AG20443 (cell line): ENCODE results near the gene SRMS.
A peak's percentile ranks its signal among the peaks of the same experiment; 100 is the strongest.

Experiments used
- DNase-seq: peaks from one replicate; pipeline ENCODE4 v3.0.0; 2012; ENCODE audit warnings: low spot score, mixed read lengths

SRMS gene

DNA sequence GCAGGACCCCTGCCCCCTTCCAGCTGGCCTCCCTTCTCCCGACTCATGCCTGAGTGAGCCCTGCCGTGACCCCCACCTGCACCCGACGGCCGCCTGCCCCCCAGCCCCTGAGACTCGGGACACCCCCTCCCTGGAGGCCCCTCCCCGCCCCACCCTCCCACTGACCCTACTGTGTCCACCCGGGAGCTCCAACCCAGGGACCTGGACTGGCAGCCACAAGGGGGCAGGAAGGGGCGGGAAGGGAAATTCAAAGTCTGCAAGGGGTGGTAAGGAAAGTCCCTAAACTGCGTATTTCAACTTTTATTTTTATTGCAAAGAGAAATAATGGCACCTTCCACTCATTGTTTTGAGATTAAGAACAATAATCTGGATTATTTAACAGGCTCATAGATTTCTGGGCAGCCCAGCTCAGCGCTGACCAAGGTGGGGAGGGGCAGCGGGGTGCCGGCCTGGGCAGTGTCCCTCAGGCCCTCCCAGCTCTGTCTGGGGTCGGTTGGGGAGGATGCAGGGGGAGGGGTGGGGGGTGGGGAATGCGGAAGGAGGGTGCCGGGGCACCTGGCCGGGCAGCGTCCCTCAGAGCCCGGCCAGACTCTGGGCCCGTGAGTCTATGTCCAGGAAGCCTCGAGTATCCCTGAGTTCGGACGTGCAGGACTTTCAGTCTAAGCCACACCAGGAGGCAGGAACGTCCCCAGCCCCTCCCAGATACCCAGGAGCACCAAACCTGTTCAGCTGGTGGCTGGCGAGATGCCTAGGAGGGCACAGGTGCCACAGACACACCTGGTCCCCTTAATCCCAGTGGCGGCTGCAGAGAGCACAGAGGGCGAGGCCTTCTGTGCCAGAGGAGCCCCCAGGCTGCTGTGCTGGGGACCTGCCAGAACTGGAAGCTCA lies 9.1 kb downstream of the SRMS start:
- DNase-seq: no peak

DNA sequence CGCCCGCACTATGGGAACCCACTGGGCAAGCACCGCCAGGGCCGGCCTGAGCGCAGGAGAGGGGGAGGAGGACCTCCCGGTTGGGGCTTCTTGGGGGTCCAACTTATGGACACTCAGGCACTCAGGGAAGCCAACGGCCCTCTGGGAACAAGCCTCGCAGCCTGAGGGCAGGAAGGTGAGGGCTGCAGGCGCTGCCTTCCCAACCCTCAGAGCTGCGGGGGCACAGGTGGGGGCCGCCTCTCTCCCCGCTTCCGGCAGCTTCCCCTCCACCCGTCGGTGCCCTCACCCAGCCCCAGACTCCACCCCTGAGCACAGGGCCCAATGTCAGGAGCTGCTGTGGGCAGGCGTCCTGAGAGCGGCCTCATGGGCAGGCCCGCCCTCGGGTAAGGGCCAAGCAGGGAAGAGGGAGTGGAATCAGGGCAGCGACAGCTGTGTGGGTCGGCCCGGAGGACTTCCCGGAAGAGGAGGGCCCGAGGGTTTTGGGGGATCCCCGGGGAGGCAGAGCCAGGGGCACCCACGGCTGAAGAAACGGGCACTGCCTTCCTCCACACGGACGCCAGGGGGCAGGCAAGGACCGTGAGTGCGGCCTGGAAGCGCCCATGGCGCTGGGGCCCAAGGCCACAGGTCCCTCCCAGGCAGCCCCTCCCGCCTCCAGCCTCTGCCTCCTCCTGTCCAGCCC lies 9.9 kb downstream of the SRMS start:
- DNase-seq: peak; percentile 94

DNA sequence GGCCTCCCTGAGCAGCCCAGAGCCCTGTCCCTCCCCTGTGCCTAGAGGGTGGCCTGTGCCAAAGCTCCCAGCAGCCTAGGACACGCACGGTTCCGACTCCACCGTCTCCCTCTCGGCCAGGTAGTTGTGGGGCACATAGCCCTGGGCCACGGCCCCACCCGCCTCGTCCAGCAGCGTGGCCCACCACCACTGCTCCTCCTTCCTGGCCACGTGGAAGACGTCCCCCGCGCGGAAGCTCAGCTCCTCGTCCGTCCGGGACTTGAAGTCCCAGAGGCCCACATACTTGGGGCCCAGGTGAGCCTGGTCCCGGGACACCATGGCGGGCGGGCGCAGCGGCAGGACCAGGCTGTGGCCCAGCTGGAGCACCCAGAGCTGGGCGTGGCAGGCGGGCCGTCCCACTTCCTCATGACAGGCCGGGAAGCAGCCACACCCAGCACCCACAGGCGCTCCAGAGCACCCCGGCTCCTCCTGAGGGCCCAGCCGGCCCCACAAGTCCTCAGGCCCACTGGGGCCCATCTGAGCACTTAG lies 10.5 kb downstream of the SRMS start, which contains the start of gene PTK6:
TSS of gene PTK6 (minus strand) at position 380 of the 528 bp plus-strand sequence. CDS start at position 318, 62 bp downstream.
- DNase-seq: no peak

DNA sequence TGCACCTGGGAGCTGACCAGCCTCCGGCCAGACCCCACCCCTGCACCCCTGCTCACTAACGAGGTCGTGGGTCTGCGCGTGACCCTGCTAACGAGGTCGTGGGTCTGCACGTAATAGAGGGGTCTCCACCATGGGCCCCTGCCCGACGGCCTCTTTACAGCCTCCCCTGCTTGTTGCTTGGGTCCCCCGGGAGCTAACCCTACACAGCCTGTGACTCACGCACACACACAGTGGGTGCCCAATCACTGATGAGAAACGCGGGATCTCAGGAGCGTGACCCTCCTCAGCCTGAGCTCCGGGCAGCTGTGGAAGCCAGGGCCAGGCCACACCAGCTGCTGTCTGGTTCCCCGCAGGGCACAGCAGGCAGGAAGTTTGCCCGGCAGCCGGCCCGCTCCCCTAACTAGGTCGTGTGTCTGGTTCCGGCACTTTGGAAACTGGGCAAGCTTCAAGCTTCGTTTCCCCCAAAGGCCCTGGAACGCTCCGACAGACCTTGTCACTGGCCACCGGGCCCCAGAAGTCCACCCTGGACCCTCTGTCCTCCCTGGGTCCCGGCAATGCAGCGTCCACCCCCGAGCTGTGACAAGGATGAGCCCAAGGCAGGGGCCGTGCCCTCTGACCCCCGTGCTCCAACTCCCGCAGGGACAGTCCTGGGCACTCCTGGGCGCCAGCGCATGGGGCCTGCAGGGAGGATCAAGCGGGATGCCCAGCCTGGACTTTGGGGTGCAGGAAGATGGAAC lies 11.1 kb downstream of the SRMS start:
- DNase-seq: peak; percentile 62

DNA sequence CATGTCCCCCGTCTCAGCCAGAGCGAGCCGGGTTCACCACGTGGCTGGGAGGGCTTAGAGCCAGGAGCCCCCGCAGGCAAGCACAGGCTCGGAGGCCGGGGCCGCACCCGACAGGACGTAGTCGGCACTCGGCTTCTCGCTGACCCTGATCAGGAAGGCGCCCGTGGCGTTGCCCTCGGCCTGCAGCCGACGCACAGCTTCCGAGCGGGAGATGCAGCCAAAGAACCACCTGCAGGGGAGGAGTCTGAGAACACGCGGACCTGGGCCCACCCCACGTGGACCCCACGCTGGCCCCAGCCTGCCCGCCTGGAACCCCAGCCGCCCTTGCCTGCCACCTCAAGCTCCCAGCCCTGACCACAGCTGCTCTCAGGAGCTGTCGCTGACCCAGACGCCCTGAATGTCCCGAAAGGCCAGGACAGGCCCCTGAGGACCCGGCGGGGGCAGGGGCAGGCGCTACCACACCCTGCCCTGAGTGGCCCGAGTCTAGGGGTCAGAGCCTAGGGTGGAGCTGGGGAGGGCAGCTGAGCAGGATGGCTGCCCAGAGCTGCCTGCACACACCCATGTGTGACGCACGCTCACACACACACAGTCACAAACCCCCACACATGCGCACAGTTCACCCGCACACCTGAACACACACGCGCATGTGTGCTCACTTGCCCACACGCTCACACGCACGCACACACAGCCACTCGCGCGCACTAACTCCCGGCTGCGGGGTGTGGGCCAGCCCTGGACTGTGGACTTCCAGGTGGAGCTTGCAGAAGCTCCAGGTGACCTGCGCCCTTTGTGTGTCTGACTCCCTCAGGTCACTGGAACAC lies 12.5 kb downstream of the SRMS start:
- peak; percentile 72 for DNase-seq

DNA sequence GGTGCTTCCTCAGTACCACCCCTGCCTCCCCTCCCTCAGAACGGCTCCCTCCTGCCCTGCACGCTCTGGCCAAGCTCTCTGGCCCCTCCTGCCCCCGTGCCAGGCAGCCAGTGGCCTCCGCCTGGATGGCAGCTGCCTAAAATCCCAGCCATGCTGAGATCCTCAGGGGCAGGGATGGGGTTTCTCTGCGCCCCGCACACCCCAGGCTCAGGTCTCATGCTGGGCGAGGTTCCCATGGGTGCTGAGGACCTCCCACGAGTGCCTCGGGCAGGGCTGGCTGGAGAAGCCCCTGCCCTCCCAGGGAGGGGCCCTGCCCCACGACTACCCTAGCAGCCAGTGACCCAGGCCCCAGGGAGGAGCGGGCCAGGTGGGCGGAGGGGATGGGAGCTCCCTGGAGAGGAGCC lies 13.1 kb downstream of the SRMS start:
- no peak for DNase-seq

DNA sequence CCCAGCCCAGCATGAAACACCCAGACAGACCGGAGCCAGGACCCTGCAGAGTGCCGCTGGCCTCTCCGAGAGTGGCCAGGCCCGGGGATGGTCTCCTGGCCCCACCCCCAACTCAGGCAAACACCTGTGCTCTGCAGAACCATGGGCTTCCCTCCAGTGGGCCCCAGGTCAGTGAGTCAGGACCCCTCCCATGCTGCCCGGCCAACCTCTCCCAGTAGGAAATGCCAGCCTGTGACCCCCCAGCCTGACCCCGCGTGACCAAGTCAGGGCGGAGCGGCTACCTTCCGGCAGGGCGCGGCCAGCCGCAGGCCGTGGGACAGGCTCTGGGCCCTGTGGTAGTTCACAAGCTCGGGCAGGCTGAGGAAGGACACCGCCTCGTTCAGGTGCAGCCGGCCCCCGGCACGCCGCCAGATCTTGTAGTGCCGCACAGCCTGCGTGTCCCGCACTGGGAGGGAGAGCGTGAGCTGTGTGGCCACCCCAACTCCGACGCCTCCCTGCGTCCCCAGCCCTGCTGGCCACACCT lies 13.6 kb downstream of the SRMS start:
- DNase-seq: no peak

DNA sequence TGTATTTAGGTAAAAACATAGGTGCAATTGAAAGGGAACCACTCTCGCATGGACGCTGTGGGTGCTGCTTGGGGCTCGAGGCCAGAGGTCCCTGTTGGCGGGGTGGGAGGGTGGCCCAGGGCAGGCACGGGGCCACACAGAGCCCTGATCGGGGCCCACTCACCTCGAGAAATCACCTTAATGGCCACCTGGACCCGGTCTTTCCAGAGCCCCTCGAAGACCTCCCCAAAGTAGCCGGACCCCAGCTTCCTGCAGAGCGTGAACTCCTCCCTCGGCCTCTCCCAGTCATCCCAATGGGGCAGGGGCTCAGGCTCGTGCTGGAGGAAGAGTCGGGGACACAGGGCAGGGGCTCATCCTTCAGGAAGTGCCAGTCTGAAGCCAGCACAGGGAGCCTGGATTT lies 14.2 kb downstream of the SRMS start:
- no peak for DNase-seq

DNA sequence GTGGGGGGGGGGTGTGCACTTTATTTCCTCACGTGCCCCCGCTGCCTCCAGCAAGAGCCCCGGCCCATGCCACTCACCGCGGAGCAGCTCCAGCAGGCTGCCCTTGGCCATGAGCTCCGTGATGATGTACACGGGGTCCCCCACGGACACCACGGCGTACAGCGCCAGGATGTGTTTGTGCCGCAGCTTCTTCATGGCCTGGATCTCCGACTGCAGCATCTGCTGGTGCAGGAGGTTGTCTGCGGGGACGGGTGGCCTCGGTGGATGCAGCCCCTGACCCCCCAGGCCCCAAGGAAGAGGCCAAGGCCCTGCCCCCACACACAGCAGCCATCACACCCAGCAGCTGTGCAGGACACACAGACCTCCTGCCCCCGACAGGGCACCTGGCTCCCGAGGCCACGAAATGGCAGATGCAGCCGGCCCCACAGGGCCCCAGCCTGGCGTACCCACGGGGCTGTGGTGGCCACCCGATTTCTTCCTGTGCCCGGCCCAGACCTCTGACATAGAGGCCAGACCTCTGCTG lies 15.0 kb downstream of the SRMS start:
- no peak for DNase-seq

DNA sequence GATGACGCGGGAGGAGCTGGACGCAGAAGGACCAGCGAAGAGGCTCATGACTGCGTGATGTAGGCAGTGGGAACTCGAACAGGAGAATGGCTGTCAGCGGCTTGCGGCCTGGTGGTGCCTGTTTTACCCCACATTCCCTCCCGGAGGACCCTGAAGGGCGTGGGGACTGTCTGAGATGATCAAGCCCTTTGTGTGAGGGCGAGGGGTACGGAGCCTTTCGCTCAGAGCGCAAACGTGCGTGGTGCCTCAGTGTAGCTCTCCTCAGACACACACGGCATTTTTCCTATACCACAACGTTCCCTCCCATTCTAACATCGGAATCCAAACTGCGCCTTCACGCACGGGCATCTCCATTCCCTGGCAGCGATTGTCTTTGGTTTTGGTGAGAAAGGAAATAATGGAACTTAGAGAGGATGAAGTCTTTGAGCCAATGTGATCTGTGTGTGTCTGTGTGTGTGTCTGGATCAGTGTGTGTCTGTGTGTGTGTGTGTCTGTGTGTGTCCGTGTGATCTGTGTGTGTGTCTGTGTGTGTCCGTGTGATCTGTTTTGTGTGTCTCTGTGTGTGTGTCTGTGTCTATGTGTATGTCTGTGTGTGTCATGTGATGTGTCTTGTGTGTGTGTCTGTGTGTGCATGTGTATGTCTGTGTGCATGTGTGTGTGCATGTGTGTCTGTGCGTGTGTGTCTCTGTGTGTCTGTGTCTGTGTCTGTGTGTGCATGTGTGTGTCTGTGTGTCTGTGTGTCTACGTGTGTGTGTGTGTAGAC lies 15.7 kb downstream of the SRMS start:
- DNase-seq: no peak

DNA sequence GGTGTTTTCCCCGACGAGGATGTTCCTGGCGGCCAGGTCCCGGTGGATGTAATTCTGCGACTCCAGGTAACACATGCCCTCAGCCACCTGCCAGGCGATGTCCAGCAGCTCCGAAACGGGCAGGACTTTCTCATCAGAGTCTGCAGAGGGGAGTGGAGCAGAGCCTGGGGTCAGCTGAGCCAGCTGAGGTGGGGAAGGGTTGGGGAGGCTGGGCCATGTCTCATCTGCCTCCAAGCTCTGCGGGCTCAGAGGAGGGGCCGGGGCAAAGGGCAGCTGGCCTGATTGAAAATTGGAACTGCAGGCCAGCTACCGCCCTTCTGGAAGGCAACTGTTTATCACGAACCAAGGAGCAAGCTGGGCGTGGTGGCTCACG lies 16.8 kb downstream of the SRMS start:
- DNase-seq: no peak

DNA sequence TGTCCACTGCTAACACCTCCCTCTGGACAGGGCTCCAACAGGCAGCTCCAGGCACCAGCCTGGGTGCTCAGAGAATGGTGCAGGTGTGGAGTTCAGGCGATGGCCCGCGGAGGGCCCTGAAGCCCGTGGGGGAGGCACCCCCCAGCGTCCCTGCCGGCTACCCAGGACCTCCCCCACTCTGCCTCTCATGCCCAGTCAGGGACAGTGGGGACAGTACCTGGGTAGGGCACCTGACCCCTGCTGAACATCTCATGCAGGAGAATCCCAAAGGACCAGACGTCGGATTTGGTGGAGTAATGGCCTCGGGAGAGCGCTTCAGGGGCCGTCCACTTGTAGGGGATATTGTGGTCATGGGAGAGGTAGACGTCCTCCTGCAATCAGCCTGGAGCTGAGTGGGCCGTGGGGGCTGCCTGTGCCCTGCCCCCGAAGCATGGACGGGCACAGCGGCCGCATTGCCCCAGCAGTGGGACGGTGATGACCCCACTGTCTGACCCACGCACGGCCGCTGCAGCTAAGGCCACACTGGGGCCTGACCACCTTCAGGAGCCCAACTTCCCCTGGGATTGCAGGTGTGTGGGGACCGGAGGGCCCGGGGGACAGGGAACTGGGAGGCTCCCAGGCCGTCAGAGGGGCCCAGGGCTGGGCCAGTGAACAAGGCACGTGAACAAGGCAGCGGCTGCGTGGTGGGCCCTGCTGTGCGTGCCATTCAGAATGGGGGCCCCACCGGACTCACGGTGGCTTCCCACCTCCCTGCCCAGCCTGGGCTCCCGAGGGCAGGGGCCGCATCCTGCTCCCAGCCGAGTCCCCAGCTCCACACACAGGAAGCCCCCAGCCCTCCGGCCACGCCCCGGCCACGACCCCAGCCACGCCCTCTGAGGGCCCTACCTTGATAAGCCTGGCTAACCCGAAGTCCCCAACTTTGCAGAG lies 17.4 kb downstream of the SRMS start:
- DNase-seq: no peak

DNA sequence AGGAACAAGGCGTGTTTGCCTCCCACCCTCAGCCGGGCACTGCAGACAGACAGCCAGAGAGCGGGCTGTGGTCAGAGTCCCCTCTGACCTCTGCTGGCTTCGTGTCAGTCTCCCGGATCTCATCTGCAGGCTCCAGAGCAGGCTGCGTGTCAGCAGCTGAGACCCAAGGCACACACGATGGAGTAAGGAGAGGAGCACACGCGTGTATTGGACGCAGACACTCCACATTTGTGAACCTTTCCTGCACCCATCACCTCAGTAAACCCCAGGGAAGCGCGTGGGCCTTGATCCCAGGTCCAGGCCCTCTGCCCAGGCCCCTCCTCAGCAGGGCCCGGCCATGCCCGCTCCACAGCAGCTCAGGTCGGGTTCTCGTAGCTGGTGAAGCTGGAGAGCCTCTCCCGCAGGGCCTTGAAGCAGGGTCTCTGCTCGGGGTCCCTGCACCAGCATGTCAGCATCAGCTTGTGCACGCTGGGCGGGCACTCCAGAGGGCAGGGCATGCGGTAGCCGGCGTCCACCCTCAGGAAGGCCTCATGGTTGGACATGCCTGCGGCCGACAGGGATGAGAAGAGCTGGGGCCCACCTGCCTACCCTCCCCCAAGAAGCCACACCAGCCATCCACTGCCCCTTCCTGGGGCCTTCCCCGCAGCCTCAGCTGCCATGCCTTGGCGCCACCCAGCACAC lies 18.2 kb downstream of the SRMS start:
- no peak for DNase-seq

DNA sequence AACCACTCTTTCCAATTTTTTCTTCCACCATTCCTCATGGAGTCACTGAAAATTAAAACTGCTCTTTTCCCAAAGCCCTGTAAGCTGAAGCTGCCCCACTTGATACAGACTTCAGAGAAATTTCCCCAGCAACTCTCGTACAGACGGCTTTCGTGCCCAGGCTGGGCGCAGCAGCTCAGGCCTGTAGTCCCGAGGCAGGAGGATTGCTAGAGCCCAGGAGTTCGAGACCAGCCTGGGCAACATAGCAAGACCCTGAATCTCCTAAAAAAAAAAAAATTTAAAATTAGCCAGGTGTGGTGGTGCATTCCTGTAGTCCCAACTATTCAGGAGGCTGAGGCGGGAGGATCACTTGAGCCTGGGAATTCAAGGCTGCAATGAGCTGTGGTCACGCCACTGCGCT lies 20.4 kb downstream of the SRMS start:
- no peak for DNase-seq

DNA sequence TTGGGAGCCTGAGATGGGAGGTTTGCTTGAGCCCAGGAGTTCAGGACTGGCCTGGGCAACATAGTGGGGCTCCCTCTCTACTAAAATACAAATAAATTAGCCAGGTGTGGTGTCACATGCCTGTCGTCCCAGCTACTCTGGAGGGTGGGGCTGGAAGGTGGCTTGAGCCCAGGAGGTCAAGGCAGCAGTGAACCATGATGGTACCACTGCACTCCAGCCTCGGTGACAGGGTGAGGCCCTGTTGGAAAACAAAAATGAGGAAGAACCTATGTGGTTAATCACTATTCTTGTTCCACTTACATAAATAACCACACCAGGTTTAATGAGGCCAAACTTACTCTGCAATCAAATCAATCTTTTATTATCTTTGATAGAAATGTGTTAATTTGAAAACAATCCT lies 21.6 kb downstream of the SRMS start:
- no peak for DNase-seq

DNA sequence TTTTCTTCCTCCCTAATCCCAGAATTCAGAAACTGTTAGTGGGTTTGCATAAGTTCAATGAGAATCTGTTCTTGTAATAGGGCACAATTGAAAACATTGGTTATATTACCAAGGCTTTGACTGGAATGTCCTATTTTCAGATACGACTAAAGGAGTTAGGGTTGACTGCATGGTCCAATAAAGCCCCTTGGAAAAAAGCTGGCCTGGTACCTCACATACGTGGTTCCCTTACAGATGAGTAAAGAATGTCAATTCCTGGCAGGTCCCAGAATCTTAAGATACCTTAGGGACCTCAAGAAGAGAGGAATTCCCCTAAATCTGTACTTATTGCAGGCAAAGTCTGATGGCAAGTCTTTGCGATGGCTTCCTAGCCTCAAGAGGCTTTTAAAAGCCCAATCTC lies 22.4 kb downstream of the SRMS start:
- no peak for DNase-seq

DNA sequence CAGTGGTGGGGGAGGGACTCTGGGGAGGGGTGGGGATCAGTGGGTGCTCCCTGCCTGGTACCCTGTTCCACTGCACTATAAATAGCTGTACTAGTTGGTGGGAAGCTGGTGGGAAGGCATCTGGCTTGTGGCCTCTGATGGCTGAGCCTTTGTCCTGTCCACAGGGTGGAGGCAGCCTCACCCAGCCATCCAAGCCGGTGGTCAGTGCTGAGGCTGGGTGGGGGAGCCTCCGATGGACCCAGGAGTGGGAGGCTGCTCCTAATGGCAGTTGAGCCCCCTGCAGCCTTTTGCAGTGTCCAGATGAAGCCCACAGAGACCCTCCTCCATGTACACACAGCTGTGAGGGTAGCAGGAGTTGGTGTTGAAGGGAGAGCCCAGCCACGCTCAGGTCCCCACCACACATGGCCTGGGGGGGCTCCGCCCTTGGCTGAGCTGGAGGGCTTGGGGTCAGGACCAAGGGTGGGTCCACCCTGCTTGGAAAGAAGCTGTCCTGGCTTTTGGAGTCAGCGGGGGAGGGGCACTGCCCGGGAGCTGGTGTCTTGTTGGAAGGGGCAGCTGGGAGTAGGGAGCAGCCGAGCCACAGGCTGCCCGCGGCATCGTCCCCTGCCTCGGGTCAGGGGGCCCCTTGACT lies 24.5 kb downstream of the SRMS start:
- no peak for DNase-seq
